GM19324 (cell line): Measurements from ENCODE around the gene ARID5B.

ENCODE experiments used
- ATAC-seq: cut with Tn5 transposase; IDR thresholded peaks from one replicate; pipeline ENCODE4 v1.9.1; 2021; ENCODE audit warnings: mild to moderate bottlenecking, moderate library complexity; ENCODE audit not compliant: unreplicated experiment, low FRiP score

Gene ARID5B

DNA sequence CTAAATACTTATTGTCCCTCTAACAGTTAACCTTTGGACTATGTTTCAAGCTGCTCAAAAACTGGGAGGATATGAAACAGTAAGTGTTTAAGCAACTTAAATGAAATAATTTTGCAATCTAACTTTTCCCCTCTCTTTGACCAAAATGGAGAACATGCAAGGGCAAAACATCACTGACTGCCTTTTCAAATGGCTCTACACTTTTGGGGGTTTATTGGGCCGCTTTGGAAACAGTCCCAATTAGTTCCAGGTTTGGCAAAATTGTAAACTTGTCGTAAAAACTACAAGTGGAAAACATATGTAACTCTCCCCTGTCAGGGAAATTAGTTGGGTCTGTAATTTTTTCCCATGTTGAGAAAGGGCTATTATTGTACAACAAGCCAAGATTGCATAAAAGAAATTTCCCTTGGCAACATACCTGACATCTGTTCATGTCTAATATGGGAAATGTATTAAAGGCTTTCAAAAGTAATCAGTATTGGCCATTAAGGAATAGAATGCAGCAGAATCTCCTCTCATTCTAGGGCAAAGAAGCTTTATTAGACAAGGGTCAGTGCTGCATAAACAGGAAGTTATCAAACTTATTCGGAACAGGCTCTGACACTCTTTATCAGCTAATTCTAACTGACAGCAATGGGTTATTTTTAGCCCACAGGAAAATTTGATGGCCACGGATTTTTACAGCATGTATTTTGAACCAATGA, 157.9 kb downstream of the ARID5B start:
- no peak for ATAC-seq

DNA sequence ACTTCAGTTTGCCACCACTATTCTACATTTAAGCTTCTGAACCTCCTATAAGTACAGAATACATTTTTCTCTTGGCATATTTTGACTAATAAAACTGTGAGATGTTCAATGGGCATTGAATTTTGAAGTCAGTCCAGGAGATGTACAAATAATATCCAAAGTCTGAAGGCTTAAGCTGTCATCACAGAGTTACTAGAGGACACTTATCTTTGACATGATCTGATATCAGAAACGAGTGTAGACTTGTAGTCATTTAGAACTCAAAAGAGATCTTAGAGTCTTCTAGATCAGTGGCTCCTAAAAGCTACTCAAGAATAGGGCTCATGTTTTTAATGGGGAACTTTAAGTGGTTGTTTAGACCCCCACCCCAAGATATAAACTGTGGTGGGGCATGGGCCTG, 160.5 kb downstream of the ARID5B start:
- no peak for ATAC-seq

- ATAC-seq: no peak
These were observed 161.4 kb downstream of the ARID5B start for GRCh38 chr10:62062752-62063512.

DNA sequence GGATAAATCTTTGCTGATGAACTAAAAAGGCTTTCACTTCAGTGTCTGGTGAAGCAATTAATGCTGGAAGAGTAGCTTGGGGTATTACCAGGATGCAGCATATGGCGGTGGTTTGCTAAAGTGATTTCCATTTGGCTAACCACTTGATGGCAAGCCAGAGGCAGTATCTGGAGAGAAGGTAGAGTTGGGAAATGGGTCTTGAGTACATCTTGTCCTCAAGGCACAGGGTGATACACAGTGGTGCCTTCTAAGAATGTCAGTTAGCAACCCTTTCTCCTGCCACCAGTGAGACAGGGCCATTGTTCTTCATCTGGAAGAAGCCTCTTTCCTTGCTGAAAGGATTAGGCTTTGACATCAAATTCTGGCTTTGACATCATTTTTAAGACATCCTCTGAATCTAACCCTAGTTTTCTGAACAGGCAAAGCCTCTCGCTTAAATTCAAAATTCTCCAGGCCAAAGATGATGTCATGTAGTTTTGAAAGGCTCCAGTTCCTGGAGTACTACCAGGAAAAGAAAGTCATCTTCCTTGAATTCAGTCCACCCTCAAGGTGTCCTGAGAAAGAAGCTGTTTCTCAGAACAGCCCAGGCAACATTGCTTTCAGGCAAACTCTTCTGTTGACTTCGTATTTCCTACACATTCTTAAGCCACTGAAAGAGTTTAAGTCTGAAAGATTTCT, 162.4 kb downstream of the ARID5B start:
- no peak for ATAC-seq

GRCh38 chr10:62067560-62067959, 166.1 kb downstream of the ARID5B start:
- no peak for ATAC-seq

- ATAC-seq: no peak
These were observed 167.0 kb downstream of the ARID5B start for GRCh38 chr10:62068464-62068863.

DNA sequence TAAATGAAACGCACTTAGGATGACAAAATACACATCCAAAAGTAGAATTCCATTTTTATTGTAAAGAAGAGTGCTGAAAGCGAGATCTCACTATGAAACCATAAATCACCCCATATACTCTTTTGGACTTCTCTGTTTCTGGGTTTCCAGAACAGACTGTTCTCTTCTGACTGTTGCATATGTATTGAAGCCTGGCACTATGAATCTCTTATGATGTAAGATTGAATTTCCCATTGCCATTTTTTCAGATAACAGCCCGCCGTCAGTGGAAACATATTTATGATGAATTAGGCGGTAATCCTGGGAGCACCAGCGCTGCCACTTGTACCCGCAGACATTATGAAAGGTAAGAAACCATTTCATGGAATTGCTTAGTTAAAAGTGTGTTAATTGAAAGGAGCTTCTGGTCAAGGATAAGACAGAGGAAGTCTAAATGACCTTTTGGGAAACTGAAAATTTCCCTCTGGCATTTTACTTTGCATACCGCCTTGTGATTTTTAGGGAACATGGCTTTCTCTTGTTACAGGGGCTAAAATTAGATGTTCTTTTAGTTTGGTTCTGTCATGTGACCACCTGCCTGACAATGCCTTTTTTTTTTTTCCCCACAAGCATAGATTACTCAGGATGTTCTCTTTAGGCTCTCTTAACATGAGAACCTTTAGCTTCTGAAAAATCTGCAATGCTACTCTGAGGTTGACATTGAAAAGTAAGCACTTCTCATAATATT, 168.1 kb downstream of the ARID5B start:
- no peak for ATAC-seq

- no peak for ATAC-seq
These were observed 170.4 kb downstream of the ARID5B start for GRCh38 chr10:62071846-62072281.

DNA sequence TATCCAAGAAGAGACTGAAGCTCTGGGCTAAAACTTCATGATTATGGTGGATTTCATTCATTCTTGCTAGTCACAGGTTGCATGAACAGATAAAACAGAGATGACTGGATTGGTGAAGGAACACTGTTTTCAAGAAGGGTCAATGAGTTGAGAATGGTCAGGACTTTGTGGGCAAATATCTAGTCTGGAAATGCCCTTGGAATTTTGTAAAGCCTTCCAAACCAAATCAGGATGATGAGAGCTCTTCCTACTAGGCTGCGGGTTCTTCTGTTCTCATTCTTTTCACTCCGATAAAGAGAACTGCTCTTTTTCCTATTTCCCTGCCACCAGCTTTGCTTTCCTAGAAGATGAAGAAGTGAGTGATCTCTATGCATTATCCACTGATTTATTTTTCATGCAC, 171.4 kb downstream of the ARID5B start:
- no peak for ATAC-seq

GRCh38 chr10:62073429-62073828, 171.9 kb downstream of the ARID5B start:
- no peak for ATAC-seq

DNA sequence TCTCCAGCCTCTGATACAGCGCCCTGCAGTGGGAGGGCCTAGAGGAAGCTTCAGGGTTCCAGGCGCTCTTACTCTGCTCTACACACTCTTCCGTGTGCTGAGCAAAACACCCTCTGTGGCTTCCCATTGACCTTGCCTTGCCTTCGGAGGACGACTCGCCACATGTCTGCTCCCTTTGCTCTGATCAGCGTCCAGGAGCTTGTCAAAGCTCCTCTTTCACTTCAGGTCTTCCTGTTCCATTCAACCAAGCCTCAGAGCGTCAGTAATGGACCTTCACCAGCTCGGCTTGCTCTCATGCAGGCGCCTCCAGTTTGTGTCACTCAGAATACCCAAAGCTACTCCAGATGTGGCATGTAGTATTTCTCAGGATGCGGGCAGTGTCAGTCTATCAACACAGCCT, 173.9 kb downstream of the ARID5B start:
- no peak for ATAC-seq

GRCh38 chr10:62075912-62076311, 174.4 kb downstream of the ARID5B start:
- no peak for ATAC-seq

DNA sequence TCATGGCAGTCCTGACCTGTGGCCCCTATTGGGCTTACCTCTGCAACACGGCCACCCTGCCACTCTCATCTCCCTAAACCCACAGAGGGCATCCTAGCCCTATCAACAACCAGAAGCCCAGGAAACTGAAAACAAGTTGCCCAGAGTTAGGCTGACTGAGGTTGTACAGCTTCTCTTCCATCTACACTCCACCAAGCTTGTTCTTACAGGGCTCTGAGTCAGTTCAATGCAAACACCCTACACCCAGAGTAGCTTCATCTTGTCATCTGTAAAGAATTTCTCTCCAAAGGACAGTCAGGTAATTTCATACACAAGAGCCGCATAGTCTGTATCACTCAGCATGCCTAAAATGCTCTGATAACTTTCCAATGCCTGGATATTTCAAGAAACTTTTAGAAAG, 175.4 kb downstream of the ARID5B start:
- no peak for ATAC-seq

DNA sequence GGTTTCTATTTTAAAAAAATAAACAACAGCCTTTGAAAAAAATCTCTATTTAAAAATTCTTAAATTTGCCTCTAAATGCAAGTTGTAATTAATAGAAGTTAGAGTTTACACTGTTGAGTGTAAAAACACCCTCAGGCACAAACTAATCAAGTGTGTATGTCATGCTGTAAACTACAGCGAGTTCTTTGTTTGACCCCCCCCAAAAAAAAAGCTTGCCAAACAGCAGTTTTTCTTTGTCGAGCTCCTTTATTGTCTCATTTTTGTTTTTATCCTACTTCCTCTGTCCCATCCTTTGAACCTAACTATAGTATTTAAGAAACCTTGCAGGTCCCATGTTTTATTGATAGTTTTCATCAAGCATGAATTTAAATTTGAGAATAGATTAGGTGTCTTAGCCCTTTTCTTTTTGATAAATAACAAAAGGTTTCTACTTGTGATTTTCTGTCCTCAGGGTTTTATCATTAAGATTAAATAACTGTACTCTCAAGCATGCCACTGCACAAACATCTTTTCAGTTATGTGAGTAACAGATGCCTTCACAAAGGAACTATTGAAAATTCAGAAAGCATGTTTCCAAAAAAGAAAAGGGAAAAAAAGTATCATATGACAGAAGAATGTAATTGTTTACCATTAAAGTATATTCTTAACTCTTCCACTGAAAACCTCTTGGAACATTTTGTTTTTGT, 176.0 kb downstream of the ARID5B start:
- ATAC-seq: no peak

- peak; percentile 70 for ATAC-seq
These were observed 178.5 kb downstream of the ARID5B start for GRCh38 chr10:62079885-62080559.

GRCh38 chr10:62080905-62081304, 179.4 kb downstream of the ARID5B start:
- no peak for ATAC-seq

DNA sequence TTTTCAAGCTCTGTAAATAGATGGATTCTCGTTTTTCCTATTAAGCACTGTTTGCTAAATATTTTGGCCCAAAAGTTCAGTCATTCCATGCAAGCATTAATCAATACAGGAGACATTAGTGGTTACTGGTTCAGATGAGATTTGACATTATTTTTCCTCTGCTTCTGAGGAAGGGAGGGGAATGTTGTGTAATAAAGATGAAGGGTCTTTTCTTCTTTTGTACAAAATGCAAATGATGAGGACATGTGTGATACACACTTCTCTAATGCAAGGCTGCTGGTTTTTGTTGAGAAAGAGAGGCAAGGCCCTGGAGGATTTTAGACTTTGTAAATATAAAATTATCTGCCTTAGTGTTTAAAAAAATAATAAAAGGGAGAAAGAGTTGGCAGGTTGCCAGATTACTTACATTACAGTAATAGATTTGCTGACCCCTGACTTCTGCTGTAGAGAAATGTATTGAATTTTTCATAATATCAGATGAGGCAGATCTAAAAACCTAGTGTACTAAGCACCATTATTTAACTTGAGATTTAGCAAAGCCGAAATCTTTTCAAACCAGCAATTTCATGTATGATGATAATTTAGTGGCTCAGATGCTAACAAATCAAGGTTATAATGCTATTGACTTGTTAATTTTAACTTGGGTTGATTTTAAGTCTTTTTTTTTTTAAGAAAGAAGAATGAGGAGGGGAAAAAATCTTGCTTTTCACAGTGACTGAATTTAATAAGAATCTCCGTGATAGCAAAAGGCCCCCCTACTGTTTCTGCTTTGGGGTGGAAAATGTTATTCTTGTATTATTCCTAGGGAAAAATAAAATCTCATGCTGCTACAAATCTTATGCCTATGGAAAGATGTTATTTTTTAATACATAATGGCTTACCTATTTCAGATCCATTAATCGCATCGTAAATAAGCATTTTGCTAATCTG, 180.1 kb downstream of the ARID5B start:
- ATAC-seq: no peak

DNA sequence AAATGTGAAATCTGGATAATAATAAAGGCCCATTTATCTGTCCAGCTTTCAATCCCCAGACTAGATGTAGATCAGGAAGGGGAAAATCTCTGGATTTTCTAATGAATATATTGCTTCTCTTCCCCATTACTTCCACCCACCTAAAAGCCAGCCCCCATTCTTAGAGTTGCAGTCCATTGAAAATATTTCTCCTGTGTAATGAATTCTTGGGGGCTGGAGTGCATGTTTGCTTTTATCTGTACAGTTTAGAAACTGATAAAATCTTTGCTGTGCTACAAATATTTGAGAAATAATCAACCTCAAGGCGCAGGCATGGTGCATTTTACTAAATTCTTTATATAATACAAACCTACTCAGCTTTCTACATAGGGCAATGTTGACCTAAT, 180.8 kb downstream of the ARID5B start:
- no peak for ATAC-seq
